Testis (tissue), 3 donors: ENCODE data around the gene MEN1. TPM values are rescaled to one million over a fixed set of nuclear protein-coding genes. Genes with fewer than 3 reads are reported as not detected.
"Not testable (repeated sequence)": the region's sequence is repeated elsewhere in the genome, so short reads cannot be mapped to it uniquely, and the experiment has no call there.

Source experiments
- DNase-seq: peaks from one replicate; pipeline ENCODE4 v3.0.0-alpha.2; 2019
- H3K27ac ChIP-seq, 2 donors: fragments of 200-600 bp; sonication (generic); one replicate each; pipeline ENCODE4 v1.5.1; 2019
- H3K27me3 ChIP-seq: fragments of 200-600 bp; sonication (generic); one replicate; pipeline ENCODE4 v1.5.1; 2019
- H3K36me3 ChIP-seq: fragments of 200-600 bp; sonication (generic); one replicate; pipeline ENCODE4 v1.5.1; 2017; ENCODE audit warnings: low read depth; ENCODE audit errors: missing control alignments
- H3K4me1 ChIP-seq: fragments of 200-600 bp; sonication (generic); one replicate; pipeline ENCODE4 v1.5.1; 2019
- H3K4me3 ChIP-seq, 2 donors: fragments of 200-600 bp; sonication (generic); one replicate each; pipeline ENCODE4 v1.5.1; 2017 to 2019
- H3K9me3 ChIP-seq: fragments of 200-600 bp; sonication (generic); one replicate; pipeline ENCODE4 v1.5.1; 2017
- CTCF ChIP-seq, 3 experiments: fragments of 450-650 bp in 2 of 3; fragments of 200-600 bp in 1 of 3; sonication (generic) in 1 of 3; IDR thresholded peaks; one replicate each; pipeline ENCODE4 v1.5.1; 2016 to 2019; ENCODE audit warnings: antibody characterized with exemption in 3 of 3, mild to moderate bottlenecking in 2 of 3, moderate library complexity in 1 of 3
- POLR2A ChIP-seq: fragments of 450-650 bp; IDR thresholded peaks from one replicate; pipeline ENCODE4 v1.6.1; 2017; ENCODE audit warnings: antibody characterized with exemption, mild to moderate bottlenecking, moderate library complexity
- WGBS, 2 donors: methylation state at CpG; one replicate each; pipeline ENCODE4 v1.1.5; 2018; 5-methylcytosine and 5-hydroxymethylcytosine counted together
- intact Hi-C: fragments of 100-400 bp; cut with DNase I; formaldehyde crosslinking; loops from one replicate; pipeline ENCODE4 v1.15.1; 2023; ENCODE audit warnings: low total_unique reads
- polyA plus RNA-seq: library from polyadenylated mRNA; stranded (reverse); fragments of 350-450 nt; fragmentation: Illumina TruSeq; extraction: RNeasy Lipid Tissue Mini Kit (QIAGEN cat#74804); gene quantifications from one replicate; pipeline ENCODE4 v1.2.3, GENCODE V29; 2014; ENCODE audit warnings: low read depth, low replicate concordance; ENCODE audit not compliant: insufficient read depth
- total RNA-seq, 2 donors: library from RNA; depleted of rRNA; stranded (reverse); fragments of >200 nt; gene quantifications; one replicate each; pipeline ENCODE4 v1.2.3, GENCODE V29; 2016

Gene MEN1
- total and polyA plus RNA-seq, 3 donors from 2014 or later = 29.7 to 40.8 (median 36.7) TPM

- H3K4me3 ChIP-seq = peak overlapping the region in 1 of 2 donors; percentile 40
- 74 to 76% methylated on average over 23 to 52 of the region's 52 CpGs for WGBS, 2 donors
- no peaks in the 10 kb centered on the region for H3K4me1 ChIP-seq
- no peaks in the 10 kb centered on the region for H3K36me3 ChIP-seq
- peak; percentile 65 for DNase-seq
- no peaks in the 10 kb centered on the region for H3K27me3 ChIP-seq
- TF ChIP-seq CTCF (IDR thresholded peaks at IDR 0.05) (no peak), POLR2A (no peak)
- no peak overlapping the region for H3K27ac ChIP-seq
- intact Hi-C loops = no loop called here
- no peaks in the 10 kb centered on the region for H3K9me3 ChIP-seq
Measured at GRCh38 chr11:64826578-64827450, 16.5 kb upstream of the MEN1 start.

- intact Hi-C loops = no loop called here
- no peaks in the 10 kb centered on the region for H3K4me1 ChIP-seq
- no peak overlapping the region for H3K27ac ChIP-seq
- H3K36me3 ChIP-seq = no peaks in the 10 kb centered on the region
- 74 to 86% methylated on average over 7 of the region's 7 CpGs for WGBS, 2 donors
- no peak for DNase-seq
- no peaks in the 10 kb centered on the region for H3K9me3 ChIP-seq
- H3K4me3 ChIP-seq = peak overlapping the region in 1 of 2 donors; percentile 40
- TF ChIP-seq CTCF (IDR thresholded peaks at IDR 0.05) = no peak
- no peak for TF ChIP-seq POLR2A
- H3K27me3 ChIP-seq = no peaks in the 10 kb centered on the region
Measured at GRCh38 chr11:64826062-64826461, 15.7 kb upstream of the MEN1 start.

- Histone ChIP-seq H3K27ac (no peak overlapping the region), H3K36me3 (no peaks in the 10 kb centered on the region), H3K4me3 (no peak overlapping the region), H3K9me3 (no peaks in the 10 kb centered on the region), H3K27me3 (no peaks in the 10 kb centered on the region), H3K4me1 (no peaks in the 10 kb centered on the region)
- intact Hi-C loops = no loop called here
- no peak for DNase-seq
- 70 to 75% methylated on average over 11 of the region's 11 CpGs for WGBS, 2 donors
- no peak for TF ChIP-seq POLR2A
- no peak for TF ChIP-seq CTCF (IDR thresholded peaks at IDR 0.05)
Measured at GRCh38 chr11:64823568-64824119, 13.3 kb upstream of the MEN1 start.

GRCh38 chr11:64817476-64817875 lies 7.1 kb upstream of the MEN1 start:
- Histone ChIP-seq H3K4me1 (no peaks in the 10 kb centered on the region), H3K27me3 (no peaks in the 10 kb centered on the region), H3K4me3 (no peak overlapping the region), H3K9me3 (no peaks in the 10 kb centered on the region), H3K27ac (no peak overlapping the region), H3K36me3 (no peaks in the 10 kb centered on the region)
- intact Hi-C loops = no loop called here
- DNase-seq = no peak
- WGBS, 2 donors = 79% methylated on average over 3 of the region's 3 CpGs
- TF ChIP-seq CTCF (IDR thresholded peaks at IDR 0.05) = no peak
- no peak for TF ChIP-seq POLR2A

- intact Hi-C loops = not testable (repeated sequence)
Measured at GRCh38 chr11:64815433-64815832, 5.1 kb upstream of the MEN1 start.

More at GRCh38 chr11:64815433-64815832, 5.1 kb upstream of the MEN1 start:
- H3K36me3 ChIP-seq, DNase-seq, H3K9me3 ChIP-seq, H3K27me3 ChIP-seq, H3K4me3 ChIP-seq, H3K4me1 ChIP-seq, H3K27ac ChIP-seq: not testable (repeated sequence)
- WGBS, 2 donors = 94% methylated on average over 5 of the region's 5 CpGs
